Epidermal melanocyte (primary cell): ENCODE data around the gene CLCN5.

ENCODE experiments used
- DNase-seq: peaks from one replicate; pipeline ENCODE4 v3.0.0; 2011; ENCODE audit warnings: low spot score; ENCODE audit not compliant: insufficient read length

CLCN5 gene

DNA sequence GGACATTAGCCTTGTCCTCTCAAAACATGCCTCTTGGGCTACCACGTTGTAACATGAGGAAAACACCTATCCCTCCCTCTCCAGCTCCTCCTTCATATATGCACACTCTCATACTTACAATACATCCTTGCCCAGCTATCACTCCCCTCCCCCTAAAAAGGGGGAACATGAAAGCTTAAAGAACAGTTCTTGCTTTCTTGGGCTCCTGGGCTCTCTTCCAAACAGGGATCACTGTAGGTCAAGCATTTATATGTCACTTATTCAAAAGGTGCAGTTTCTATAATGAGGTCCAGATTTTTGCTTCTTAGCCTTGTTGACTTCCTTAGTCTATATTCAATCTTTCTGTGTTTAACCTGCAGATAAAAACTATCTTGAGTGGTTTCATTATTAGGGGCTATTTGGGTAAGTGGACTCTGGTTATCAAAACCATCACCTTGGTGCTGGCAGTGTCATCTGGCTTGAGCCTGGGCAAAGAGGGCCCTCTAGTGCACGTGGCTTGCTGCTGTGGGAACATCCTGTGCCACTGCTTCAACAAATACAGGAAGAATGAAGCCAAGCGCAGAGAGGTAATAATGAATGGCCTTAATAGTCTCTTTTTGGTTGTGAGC lies 159.0 kb downstream of the CLCN5 start:
- no peak for DNase-seq

DNA sequence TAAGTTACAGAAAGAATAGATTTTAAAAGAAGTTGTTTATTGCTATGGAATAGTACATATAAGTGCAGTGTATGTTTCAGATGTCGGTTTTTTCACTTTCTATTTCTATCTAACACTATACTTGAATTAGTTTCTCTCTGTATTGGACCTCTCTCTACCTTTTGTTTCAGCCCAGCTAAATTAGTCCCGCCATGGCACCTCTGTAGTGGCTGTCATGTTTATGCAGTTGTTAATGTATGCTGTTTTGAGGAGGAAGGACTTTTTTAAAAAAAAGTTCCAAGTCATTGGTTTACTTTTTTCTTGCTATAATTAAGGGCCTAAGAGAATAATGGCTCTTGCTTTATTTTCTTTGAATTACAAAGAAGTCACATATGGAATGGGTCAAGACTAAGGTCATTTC lies 160.3 kb downstream of the CLCN5 start:
- no peak for DNase-seq

DNA sequence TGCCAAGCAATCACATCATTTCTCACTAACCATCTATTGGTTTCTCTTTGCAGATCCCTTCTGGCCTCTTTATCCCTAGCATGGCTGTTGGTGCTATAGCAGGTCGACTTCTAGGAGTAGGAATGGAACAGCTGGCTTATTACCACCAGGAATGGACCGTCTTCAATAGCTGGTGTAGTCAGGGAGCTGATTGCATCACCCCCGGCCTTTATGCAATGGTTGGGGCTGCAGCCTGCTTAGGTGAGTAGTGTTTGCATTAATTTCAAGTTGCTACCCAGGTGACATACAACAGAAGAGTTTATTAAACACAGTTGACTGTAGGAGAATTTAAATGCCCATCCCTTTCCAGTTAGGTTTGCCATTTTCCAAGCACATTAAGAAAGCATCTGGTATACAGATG lies 166.2 kb downstream of the CLCN5 start:
- DNase-seq, result no peak

DNA sequence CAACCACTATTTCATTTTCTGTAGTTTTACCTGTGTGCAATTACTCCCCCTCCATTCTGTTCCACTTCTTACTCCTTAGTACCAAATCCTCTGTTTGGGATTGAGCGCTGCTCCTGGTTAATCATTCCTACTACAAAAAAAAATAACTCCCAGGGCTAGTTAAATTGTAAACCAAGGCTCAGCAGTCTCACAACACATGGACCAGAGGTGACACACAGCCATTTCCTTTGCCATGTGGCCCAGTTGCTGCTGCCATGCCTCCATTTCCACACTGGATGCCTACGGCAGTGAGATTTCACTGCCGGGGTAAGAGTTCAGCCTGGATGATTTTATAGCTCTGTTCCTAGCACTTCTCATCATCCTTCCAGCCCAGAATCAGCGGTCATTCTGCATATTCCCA lies 171.2 kb downstream of the CLCN5 start:
- no peak for DNase-seq

DNA sequence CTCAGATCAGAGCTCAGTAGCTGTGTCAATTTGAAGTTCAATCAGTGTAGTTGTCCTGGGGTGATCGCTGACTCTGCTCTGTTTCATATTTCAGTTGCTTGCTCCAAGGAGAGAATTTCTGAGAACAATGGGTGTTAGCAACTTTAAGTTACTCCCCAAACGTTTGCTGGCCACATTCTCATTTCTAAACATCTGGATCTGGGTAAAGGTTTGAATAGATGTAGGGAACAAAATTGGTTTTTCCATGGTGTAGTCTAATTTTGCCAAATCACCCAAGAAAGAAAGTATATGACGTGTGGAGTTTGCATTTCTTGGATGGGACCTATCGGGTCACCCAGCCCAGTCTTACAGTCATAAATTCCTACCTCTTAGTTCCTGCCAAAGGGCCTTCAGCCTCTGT lies 174.7 kb downstream of the CLCN5 start:
- DNase-seq, result no peak

DNA sequence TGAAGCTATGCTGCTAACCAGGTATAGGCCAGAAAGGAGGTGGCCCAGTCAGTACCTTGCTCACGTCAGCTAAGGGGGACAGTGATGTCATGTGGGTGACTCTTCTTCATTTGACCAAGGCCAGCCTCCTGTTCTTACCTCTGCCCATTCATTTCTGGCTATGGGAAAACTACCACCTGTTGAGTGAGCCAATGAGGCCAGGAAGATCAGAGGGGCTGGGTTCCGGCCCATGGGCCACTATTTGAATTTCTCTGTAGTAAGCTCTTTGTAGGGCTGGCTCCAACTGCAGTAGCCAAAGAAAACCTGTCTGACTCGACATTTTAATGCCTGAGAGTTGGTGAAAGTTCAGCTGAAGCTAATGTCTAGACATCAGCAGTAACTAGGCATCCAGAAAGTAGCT lies 175.8 kb downstream of the CLCN5 start:
- DNase-seq, result no peak

DNA sequence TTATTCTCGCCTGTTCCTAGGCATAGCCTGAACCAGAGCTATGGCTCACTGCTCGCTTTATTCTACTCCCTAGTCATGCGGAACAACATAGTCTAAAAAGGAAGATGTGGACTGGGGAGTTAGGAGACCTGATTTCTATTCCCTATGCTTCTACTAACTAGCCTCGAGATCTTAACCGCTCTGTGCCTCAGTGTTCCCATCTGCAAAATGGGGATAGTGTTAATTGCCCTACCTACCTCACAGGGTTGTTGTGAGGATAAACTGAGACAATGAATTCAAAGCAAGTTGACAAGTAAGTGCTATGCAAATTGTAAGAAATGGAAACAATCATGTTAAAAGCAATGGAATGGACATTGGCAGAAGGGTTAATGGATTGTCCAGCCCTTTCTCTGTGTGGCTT lies 176.4 kb downstream of the CLCN5 start:
- no peak for DNase-seq

DNA sequence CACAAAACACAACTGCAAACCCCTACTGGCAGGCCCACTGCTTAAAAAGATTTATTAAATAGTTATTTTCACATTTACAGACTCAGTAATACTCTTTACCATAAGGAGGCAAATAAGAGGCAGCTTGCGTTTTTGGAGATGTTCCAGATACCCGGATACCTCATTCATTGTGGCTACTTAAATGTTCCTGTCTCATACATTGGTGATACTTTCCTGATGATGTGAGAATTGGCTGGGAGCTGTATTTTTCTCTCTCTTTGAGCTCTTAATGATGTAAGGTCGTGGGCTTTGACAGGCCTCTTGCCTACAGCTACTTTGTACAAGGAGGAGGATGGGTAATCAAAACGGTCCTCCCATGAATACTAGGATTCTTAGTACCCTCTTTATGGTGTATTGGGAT lies 176.9 kb downstream of the CLCN5 start:
- DNase-seq, result no peak

DNA sequence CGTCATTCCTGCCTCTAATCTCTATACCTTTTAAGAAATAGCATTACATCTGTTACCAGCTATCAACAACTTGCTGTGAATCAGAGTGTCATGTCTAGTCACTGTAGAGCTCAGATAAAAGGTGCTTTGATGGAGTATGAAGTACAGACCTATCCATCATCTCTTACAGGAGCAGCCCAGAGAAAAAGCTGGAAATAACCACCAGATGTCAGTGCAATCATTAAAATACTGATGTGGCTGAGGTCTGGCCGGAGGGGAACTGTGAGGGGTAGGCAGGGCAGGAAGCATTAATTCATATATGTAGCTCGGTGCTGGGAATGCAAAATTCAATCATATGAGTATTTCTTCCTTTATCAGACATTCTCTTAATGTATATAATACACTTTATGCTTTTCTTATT lies 177.8 kb downstream of the CLCN5 start:
- no peak for DNase-seq

DNA sequence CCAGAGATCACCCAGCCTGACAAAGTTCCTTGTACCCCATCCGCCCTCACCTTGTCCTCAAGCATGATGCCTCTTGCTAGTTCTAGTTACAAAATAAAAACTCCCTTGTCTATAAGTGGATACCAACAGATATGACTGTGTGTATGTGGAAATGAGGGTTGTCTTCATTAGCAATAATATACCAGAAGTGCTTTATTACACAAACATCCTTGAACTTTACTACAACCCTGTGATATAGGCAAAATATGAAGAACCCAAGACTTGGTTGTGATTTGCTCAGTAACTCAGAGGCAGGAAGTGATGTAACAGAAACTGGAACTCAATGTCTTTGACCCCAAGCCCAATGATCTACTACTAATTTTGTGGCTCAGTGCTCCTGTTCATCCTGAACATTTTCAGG lies 180.8 kb downstream of the CLCN5 start:
- DNase-seq, result no peak

DNA sequence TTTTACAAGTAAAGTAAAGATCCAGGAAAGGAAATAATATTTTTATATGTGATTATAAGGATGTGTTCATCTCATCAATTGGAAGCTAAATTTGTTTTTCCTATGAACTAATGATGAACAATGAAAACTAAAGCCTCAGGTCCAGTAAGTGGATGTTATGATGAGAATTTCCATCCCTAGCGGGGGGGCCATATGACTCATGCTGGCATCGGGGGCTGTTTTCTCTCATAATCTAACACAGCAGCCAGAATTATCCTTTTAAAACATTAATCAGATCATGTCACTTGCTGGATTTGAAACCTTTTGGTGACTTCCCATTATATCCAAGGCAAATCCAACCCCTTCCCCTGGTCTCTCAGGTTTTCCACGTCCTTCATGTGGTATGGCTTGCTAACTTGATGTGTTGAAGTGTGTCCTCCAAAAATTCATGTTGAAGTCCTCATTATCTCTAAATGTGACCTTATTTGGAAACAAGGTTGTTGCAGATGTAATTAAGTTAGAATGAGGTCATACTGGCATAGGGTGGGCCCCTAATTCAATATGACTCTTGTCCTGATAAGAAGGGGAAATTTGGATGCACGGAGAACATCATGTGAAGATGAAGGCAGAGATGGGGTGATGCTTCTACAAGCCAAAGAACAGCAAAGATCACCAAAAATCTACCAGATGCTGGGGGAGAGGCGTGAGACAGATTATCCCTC lies 181.6 kb downstream of the CLCN5 start:
- no peak for DNase-seq

DNA sequence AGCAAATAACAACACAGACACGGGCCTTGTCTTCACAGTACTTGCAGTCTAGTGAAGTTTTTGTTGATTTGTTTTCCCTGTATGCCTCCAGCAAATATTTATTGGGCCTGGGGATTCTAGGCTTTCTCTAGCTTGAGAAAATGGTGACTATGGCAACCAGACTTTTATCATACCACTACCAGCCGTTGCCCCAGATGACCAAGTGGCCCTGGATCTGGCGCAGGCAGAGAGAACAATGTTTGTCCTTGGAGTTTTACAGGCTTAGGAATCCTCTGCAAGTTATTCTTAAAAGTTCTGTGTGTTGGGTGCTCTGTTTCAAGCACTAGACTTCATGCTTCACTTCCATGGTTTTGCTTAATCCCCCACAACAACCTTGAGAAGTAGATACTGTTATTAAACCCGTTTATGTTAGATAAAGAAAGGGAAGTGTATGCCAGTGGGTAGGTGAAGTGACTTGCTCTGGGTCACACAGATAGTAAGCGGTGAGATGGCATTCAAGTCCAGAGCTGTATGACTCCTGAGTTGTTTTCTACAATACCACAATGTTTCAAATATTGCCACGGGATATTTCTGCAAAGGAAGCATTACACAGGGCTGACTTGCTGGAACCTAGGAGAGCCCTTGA lies 183.8 kb downstream of the CLCN5 start:
- no peak for DNase-seq

DNA sequence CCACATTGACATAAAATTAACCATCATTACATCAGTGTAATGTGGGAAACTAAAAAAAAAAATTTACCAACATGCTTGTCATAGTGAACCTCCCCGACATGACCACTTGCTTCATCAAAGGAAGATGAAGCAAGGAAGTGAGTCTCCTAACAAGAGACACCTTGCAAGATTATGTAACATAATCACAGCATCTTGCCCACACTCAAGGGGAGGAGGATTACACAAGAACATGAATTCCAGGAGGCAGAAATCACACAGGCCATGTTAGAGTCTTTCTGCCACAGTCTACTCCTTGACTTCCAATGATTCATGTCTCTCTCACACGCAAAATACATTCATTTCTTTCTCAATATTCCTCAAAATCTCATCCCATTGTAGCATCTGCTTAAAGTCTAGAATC lies 185.1 kb downstream of the CLCN5 start:
- no peak for DNase-seq

DNA sequence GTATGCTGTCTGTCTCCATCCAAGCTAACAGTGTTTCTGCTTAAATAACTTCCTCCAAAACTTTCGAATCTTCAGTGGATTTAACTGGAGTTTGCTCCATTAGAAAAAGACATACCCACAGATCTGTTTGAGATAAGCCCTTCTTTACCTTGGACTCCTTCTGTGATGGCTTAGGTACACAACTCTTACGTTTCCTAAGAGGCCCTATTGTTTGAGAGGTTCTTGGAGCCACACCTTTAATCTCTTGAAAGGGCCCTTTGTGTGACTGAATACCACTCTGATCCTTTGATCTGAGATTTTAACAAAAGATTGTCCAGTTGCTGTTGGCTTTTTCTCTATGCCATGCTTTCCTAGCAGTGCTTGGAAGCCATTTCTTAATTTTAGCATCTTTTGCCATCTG lies 185.9 kb downstream of the CLCN5 start:
- DNase-seq, result no peak

DNA sequence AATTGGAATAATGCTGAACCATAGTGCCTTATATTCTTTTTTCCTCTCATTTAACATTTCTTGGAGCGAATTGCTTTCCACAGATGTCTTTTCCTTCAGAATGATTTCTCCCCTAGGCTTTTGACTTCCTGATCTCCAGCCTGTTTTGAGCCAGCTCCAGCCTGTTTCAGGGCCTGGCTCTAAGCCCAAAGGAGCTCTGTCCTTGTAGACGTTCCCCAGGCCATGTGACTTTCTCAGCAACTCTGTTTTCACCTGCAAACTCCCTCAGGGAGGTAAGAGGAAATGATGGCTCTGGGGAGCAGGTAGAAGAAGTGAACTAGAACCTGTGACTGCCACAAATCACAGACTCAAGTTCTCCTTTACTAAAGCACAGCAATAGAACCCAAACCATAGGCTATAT lies 189.3 kb downstream of the CLCN5 start:
- DNase-seq, result no peak

DNA sequence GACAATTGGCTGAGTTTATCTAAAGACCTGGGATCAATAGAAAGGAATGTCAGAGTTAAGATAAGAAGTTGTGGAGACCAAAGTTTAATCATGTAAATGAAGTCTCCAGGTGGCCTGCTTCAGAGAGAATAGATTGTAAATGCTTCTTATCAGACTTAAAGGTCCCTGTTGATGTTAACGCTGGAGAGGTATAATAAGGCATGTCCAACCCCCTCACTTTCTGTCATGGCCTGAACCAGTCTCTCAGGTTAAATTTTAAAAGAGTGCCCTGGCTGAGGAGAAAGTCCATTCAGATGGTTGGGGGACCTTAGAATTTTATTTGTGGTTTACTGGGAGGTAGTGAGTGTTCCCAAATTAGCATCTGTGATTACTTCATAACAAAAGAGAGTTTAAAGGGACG lies 191.7 kb downstream of the CLCN5 start:
- no peak for DNase-seq

DNA sequence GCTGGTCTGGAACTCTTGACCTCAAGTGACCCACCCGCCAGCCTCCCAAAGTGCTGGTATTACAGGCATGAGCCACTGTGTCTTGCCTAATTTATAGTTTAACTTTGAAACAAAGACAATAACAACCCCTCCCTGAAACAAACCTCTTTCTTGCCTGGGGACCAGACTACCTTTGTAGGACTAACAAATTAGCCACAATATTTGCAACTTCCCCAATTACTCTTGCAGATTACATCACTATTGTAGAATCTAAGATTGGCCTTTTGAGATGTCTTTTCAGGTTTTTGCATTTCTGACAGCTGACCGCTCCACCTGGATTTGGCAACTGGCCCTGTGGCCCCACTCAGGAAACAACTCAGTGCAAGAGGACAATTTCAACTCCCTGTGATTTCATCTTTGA lies 193.6 kb downstream of the CLCN5 start:
- DNase-seq, result no peak

DNA sequence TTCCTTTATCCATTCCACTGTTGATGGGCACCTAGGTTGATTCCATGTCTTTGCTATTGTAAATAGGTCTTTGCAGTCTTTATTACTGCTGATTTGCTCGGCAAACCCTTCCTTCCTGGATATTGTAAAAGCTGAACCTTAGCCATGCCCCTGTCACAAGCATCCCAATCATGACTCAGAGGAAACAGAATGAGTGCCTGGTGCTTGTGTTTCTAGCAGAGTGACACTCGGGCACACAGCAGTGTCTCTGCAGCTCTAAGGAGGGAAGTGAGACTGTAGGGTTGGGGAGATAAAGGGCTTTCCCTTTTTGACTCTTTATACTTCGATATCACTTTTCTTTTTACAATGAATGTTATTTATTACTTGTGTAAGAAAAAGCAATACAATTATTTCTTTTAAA lies 195.1 kb downstream of the CLCN5 start:
- DNase-seq, result no peak

DNA sequence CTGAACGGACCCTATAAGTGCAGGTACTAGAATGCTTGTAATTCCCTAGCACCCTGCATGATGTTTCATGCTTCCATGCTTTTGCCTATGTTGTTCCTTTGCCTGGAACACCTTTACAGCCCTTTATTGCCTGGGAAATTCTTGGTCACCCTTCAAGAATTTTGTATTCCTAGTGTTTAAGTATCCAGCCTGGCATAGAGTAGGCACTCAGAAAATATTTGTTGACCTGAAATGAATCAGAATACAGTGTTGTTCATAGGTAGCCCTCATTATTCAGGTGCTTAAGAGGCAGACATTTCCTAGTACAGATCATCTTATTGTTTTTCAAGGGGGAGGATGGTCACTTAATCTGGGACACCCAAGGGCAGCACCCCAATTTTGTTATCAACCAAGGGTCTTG lies 203.1 kb downstream of the CLCN5 start:
- no peak for DNase-seq

DNA sequence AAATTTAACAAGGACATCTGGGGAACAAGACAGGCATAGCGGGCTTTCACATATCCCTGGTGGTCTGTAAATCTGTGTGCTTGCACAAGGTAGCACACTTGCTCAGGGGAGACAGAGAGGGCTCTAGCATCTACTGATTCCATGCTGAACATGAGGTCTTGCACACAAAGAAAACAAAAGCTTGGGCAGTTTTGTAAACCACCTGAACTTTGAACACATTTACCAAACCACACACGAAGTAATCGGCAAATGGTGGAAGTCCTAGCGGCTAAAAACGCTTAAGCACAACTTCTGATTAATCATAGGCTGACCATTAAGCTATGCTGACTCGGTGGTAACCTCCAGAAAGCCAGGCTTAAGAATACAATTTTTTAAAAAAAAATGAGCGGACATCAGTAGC lies 225.6 kb downstream of the CLCN5 start:
- DNase-seq, result no peak
